H9 (cell line): ENCODE results near the gene BFSP2. TPM values are rescaled to one million over a fixed set of nuclear protein-coding genes. Genes with fewer than 3 reads are reported as not detected.

ENCODE experiments used
- DNase-seq: peaks from one replicate; pipeline ENCODE4 v3.0.0-alpha.2; 2017
- H2AFZ ChIP-seq: one replicate; pipeline ENCODE4 v1.6.1; 2013; ENCODE audit warnings: mild to moderate bottlenecking, low read length, control low read depth, moderate library complexity
- H2AK5ac ChIP-seq: 2 replicates; pipeline ENCODE4 v1.6.1; 2013; ENCODE audit warnings: low read length, control low read depth, mixed read lengths; ENCODE audit not compliant: insufficient read length
- H2BK120ac ChIP-seq: one replicate; pipeline ENCODE4 v1.6.1; 2013; ENCODE audit warnings: low read depth, mild to moderate bottlenecking, low read length, control low read depth, inconsistent platforms; ENCODE audit not compliant: poor library complexity, severe bottlenecking
- H2BK12ac ChIP-seq: 2 replicates; pipeline ENCODE4 v1.6.1; 2013; ENCODE audit warnings: low read length, control low read depth, mixed read lengths, low read depth; ENCODE audit not compliant: insufficient read length
- H2BK15ac ChIP-seq: 2 replicates; pipeline ENCODE4 v1.6.1; 2013; ENCODE audit warnings: low read depth, low read length, control low read depth
- H2BK20ac ChIP-seq: one replicate; pipeline ENCODE4 v1.6.1; 2013; ENCODE audit warnings: low read depth, mild to moderate bottlenecking, low read length, control low read depth, inconsistent platforms; ENCODE audit not compliant: poor library complexity, severe bottlenecking
- H2BK5ac ChIP-seq: 2 replicates; pipeline ENCODE4 v1.6.1; 2013; ENCODE audit warnings: low read length, control low read depth, mixed read lengths; ENCODE audit not compliant: insufficient read length
- H3K14ac ChIP-seq: 2 replicates; pipeline ENCODE4 v1.6.1; 2013; ENCODE audit warnings: low read length, control low read depth; ENCODE audit not compliant: insufficient read depth
- H3K18ac ChIP-seq: 2 replicates; pipeline ENCODE4 v1.6.1; 2013; ENCODE audit warnings: low read depth, mild to moderate bottlenecking, mixed read lengths, low read length, control low read depth; ENCODE audit not compliant: insufficient read length
- H3K23ac ChIP-seq: 2 replicates; pipeline ENCODE4 v1.6.1; 2013; ENCODE audit warnings: low read length, control low read depth, mixed read lengths, low read depth; ENCODE audit not compliant: insufficient read length
- H3K23me2 ChIP-seq: 2 replicates; pipeline ENCODE4 v1.6.1; 2013; ENCODE audit warnings: low read depth, mild to moderate bottlenecking, mixed read lengths, low read length, control low read depth; ENCODE audit not compliant: insufficient read length, poor library complexity, severe bottlenecking
- H3K27ac ChIP-seq: 2 replicates; pipeline ENCODE4 v1.5.1; 2013; ENCODE audit warnings: low read length, control low read depth, mixed read lengths, low read depth; ENCODE audit not compliant: insufficient read length
- H3K27me3 ChIP-seq: 2 replicates; pipeline ENCODE4 v1.6.1; 2013; ENCODE audit warnings: low read length, control low read depth, inconsistent platforms; ENCODE audit not compliant: insufficient read depth
- H3K4ac ChIP-seq: 2 replicates; pipeline ENCODE4 v1.6.1; 2013; ENCODE audit warnings: low read depth, mild to moderate bottlenecking, control low read depth, inconsistent platforms, low read length, moderate library complexity
- H3K4me1 ChIP-seq: 2 replicates; pipeline ENCODE4 v1.6.1; 2013; ENCODE audit warnings: low read length, control low read depth, inconsistent platforms; ENCODE audit not compliant: insufficient read depth
- H3K4me2 ChIP-seq: 2 replicates; pipeline ENCODE4 v1.6.1; 2013; ENCODE audit warnings: low read length, control low read depth, mixed read lengths; ENCODE audit not compliant: insufficient read length, insufficient read depth
- H3K56ac ChIP-seq: 2 replicates; pipeline ENCODE4 v1.6.1; 2013; ENCODE audit warnings: low read depth, mild to moderate bottlenecking, mixed read lengths, low read length, control low read depth; ENCODE audit not compliant: insufficient read length
- H3K79me1 ChIP-seq: 2 replicates; pipeline ENCODE4 v1.6.1; 2013; ENCODE audit warnings: low read depth, mild to moderate bottlenecking, moderate library complexity, low read length, control low read depth, inconsistent platforms; ENCODE audit not compliant: insufficient read depth, poor library complexity, severe bottlenecking
- H3K79me2 ChIP-seq: 2 replicates; pipeline ENCODE4 v1.6.1; 2013; ENCODE audit warnings: low read length, control low read depth, inconsistent platforms; ENCODE audit not compliant: insufficient read depth
- H3K9ac ChIP-seq: 2 replicates; pipeline ENCODE4 v1.6.1; 2013; ENCODE audit warnings: low read length, control low read depth, mixed read lengths; ENCODE audit not compliant: insufficient read length; ENCODE audit errors: extremely low read depth
- H3K9me3 ChIP-seq: one replicate; pipeline ENCODE4 v1.6.1; 2013; ENCODE audit warnings: low read depth, low read length, inconsistent platforms; ENCODE audit not compliant: control insufficient read depth
- H3T11ph ChIP-seq: one replicate; pipeline ENCODE4 v1.6.1; 2013; ENCODE audit warnings: mild to moderate bottlenecking, low read length, control low read depth, inconsistent platforms
- H4K20me1 ChIP-seq: one replicate; pipeline ENCODE4 v1.6.1; 2013; ENCODE audit not compliant: control insufficient read depth, insufficient read length, insufficient read depth
- H4K5ac ChIP-seq: 2 replicates; pipeline ENCODE4 v1.6.1; 2013; ENCODE audit warnings: low read depth, mild to moderate bottlenecking, mixed read lengths, low read length, control low read depth; ENCODE audit not compliant: insufficient read length
- H4K8ac ChIP-seq: replicated peaks from 2 replicates; pipeline ENCODE4 v1.6.1; 2013; ENCODE audit warnings: low read length, control low read depth, mixed read lengths, low read depth; ENCODE audit not compliant: insufficient read length
- H4K91ac ChIP-seq: 2 replicates; pipeline ENCODE4 v1.6.1; 2013; ENCODE audit warnings: low read depth, mild to moderate bottlenecking, moderate library complexity, mixed read lengths, low read length, control low read depth; ENCODE audit not compliant: insufficient read length
- H3K27ac Mint-ChIP-seq, 3 experiments: 2 replicates in 2 of 3; 3 replicates in 1 of 3; pipeline ENCODE4 v1.8.0; 2020 to 2021; ENCODE audit warnings: mixed read lengths in 3 of 3, mild to moderate bottlenecking in 1 of 3, moderate library complexity in 1 of 3
- H3K27me3 Mint-ChIP-seq: 2 replicates; pipeline ENCODE4 v1.8.0; 2021; ENCODE audit warnings: low read depth, mild to moderate bottlenecking, moderate library complexity, mixed read lengths
- H3K36me3 Mint-ChIP-seq, 3 experiments: 2 replicates in 2 of 3; 3 replicates in 1 of 3; pipeline ENCODE4 v1.8.0; 2020 to 2021; ENCODE audit warnings: low read depth in 3 of 3, mixed read lengths in 3 of 3; ENCODE audit not compliant: insufficient read depth in 1 of 3
- H3K4me1 Mint-ChIP-seq, 2 experiments: 2 replicates each; pipeline ENCODE4 v1.8.0; 2020; ENCODE audit warnings: mixed read lengths in 2 of 2
- H3K4me3 Mint-ChIP-seq, 2 experiments: 2 replicates in 1 of 2; 3 replicates in 1 of 2; pipeline ENCODE4 v1.8.0; 2020 to 2021; ENCODE audit warnings: mild to moderate bottlenecking in 2 of 2, mixed read lengths in 2 of 2, moderate library complexity in 1 of 2
- H3K9me3 Mint-ChIP-seq, 2 experiments: 2 replicates in 1 of 2; 3 replicates in 1 of 2; pipeline ENCODE4 v1.8.0; 2020; ENCODE audit warnings: mild to moderate bottlenecking in 2 of 2, mixed read lengths in 2 of 2, moderate library complexity in 1 of 2
- WGBS: extraction: QIAGEN DNeasy Blood & Tissue Kit; methylation state at CpG from one replicate; pipeline ENCODE4 v1.1.7; 2013; ENCODE audit warnings: missing lambda C conversion rate, low lambda C conversion rate, mixed read lengths; ENCODE audit not compliant: insufficient read length; ENCODE audit errors: extremely low coverage; 5-methylcytosine and 5-hydroxymethylcytosine counted together
- total RNA-seq: library from RNA; stranded (reverse); gene quantifications from 2 replicates; pipeline ENCODE4 v1.2.1, GENCODE V29; 2021
- TF ChIP-seq, protein P1 (sequence below): fragments of 200-600 bp; sonication (generic); conservative IDR thresholded peaks from 3 replicates; pipeline ENCODE4 v1.8.0; 2021; ENCODE audit warnings: antibody characterized with exemption, mild to moderate bottlenecking

The BFSP2 gene
- total RNA-seq, 1 experiment from 2014 or later = not detected

GRCh38 chr3:133464573-133464972, 64.7 kb downstream of the BFSP2 start:
- Histone ChIP-seq H3T11ph (no peak overlapping the region), H2AK5ac (no peak overlapping the region), H3K27ac (no peak overlapping the region), H3K9ac (no peak overlapping the region), H4K91ac (no peak overlapping the region), H3K4me2 (no peak overlapping the region), H2BK12ac (no peak overlapping the region), H2BK120ac (no peak overlapping the region), H2BK5ac (no peak overlapping the region), H3K14ac (no peak overlapping the region), H3K4me1 (peaks cover 2% of the 10 kb centered on the region; the same call in 1 of the 2 replicates), H2AFZ (no peak overlapping the region), H3K9me3 (no peaks in the 10 kb centered on the region), H4K8ac (no peak overlapping the region), H3K23me2 (no peaks in the 10 kb centered on the region), H3K79me1 (no peaks in the 10 kb centered on the region), H4K20me1 (no peaks in the 10 kb centered on the region), H3K27me3 (no peaks in the 10 kb centered on the region), H2BK20ac (no peak overlapping the region), H2BK15ac (no peak overlapping the region), H3K4ac (no peak overlapping the region), H4K5ac (no peak overlapping the region), H3K79me2 (no peaks in the 10 kb centered on the region), H3K18ac (no peak overlapping the region), H3K56ac (no peak overlapping the region), H3K23ac (no peak overlapping the region)
- peaks cover 15 to 25% of the 10 kb centered on the region in 2 experiments for H3K4me1 Mint-ChIP-seq
- H3K4me3 Mint-ChIP-seq = no peak overlapping the region
- no peak overlapping the region for H3K27ac Mint-ChIP-seq
- no CpG with 5 or more reads among the region's 1 CpG for WGBS
- no peaks in the 10 kb centered on the region for H3K36me3 Mint-ChIP-seq
- H3K27me3 Mint-ChIP-seq = no peaks in the 10 kb centered on the region
- DNase-seq = no peak
- TF ChIP-seq, protein P1, sequence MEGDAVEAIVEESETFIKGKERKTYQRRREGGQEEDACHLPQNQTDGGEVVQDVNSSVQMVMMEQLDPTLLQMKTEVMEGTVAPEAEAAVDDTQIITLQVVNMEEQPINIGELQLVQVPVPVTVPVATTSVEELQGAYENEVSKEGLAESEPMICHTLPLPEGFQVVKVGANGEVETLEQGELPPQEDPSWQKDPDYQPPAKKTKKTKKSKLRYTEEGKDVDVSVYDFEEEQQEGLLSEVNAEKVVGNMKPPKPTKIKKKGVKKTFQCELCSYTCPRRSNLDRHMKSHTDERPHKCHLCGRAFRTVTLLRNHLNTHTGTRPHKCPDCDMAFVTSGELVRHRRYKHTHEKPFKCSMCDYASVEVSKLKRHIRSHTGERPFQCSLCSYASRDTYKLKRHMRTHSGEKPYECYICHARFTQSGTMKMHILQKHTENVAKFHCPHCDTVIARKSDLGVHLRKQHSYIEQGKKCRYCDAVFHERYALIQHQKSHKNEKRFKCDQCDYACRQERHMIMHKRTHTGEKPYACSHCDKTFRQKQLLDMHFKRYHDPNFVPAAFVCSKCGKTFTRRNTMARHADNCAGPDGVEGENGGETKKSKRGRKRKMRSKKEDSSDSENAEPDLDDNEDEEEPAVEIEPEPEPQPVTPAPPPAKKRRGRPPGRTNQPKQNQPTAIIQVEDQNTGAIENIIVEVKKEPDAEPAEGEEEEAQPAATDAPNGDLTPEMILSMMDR = no peak
- H3K9me3 Mint-ChIP-seq = no peaks in the 10 kb centered on the region
